A673 (cell line): Measurements from ENCODE around the gene CCKAR.

Experiments used
- CTCF ChIP-seq: fragments of 300-800, 200-600 bp; sonication (generic); conservative IDR thresholded peaks from 2 replicates; pipeline ENCODE4 v1.5.1; 2017; ENCODE audit warnings: low read depth, mild to moderate bottlenecking, antibody characterized with exemption, low read length, moderate library complexity, mixed read lengths
- EZH2 ChIP-seq: fragments of 200-600 bp; sonication (generic); IDR thresholded peaks from 2 replicates; pipeline ENCODE4 v1.6.1; 2017; ENCODE audit warnings: borderline replicate concordance, low read depth, mild to moderate bottlenecking, mixed read lengths, antibody characterized with exemption, low read length; ENCODE audit not compliant: poor library complexity, severe bottlenecking

DNA sequence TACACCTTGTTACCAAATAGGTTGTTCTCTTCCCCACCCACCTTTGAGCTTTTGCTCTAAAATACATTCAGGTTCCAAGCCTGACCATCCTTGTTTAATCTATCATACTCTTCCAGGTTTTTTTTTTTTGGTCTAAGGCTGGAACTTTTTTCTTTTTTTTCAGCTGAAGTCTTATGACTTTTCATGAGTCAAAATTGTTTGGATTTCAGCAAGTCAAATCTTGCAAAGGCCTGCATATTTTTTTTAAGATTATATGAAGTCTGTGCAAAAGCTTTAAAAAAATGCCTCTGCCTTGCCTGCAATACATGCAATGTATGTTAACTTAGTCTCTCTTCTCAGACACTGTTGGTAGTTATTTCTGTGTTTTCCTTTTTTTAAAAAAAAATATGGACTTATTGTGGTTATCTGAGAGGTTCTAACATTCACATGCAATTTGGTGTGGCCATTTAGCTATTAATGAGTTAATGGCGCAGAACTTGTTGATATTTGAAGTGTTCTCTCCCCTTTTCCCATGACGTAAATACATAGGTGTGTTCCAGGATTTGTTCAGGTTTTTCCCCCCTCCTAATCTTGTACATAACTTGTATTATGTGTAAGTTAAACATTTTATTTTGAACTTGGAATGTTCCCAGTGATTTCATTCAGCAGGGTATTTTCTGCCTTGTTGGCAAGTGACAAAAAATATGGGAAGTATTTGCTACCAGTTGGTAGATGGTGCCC, 58.7 kb downstream of the CCKAR start:
- TF ChIP-seq CTCF (no peak), EZH2 (no peak)
